HG02852 (cell line): ENCODE data around the gene DENND5A.
"Not testable (repeated sequence)": the region's sequence is repeated elsewhere in the genome, so short reads cannot be mapped to it uniquely, and the experiment has no call there.

Experiments used
- ATAC-seq: cut with Tn5 transposase; IDR thresholded peaks from one replicate; pipeline ENCODE4 v1.9.1; 2021; ENCODE audit warnings: mild to moderate bottlenecking, moderate library complexity; ENCODE audit not compliant: unreplicated experiment

DENND5A gene

GRCh38 chr11:9219115-9219514 is 46.0 kb downstream of the DENND5A start:
- no peak for ATAC-seq

- no peak for ATAC-seq
Measured at GRCh38 chr11:9214765-9215164, 50.4 kb downstream of the DENND5A start.

GRCh38 chr11:9211322-9211721 is 53.8 kb downstream of the DENND5A start:
- ATAC-seq: peak; percentile 27

- ATAC-seq: peak; percentile 39
Measured at GRCh38 chr11:9210922-9211320, 54.2 kb downstream of the DENND5A start.

- ATAC-seq: no peak
Measured at GRCh38 chr11:9210224-9210921, 54.8 kb downstream of the DENND5A start.

- peak; percentile 25 for ATAC-seq
Measured at GRCh38 chr11:9209604-9210003, 55.5 kb downstream of the DENND5A start.

GRCh38 chr11:9208726-9209501 is 56.2 kb downstream of the DENND5A start:
- ATAC-seq: peak; percentile 37

GRCh38 chr11:9207229-9207628 is 57.9 kb downstream of the DENND5A start:
- ATAC-seq: no peak

GRCh38 chr11:9206496-9206895 is 58.7 kb downstream of the DENND5A start:
- ATAC-seq: no peak

GRCh38 chr11:9203691-9204311 is 61.3 kb downstream of the DENND5A start:
- ATAC-seq: no peak

- no peak for ATAC-seq
Measured at GRCh38 chr11:9201372-9202162, 63.6 kb downstream of the DENND5A start.

- ATAC-seq: no peak
Measured at GRCh38 chr11:9200471-9200870, 64.7 kb downstream of the DENND5A start.

GRCh38 chr11:9193316-9193715 is 71.8 kb downstream of the DENND5A start:
- no peak for ATAC-seq

- ATAC-seq: no peak
Measured at GRCh38 chr11:9192561-9192960, 72.6 kb downstream of the DENND5A start.

- not testable (repeated sequence) for ATAC-seq
Measured at GRCh38 chr11:9190326-9191016, 74.7 kb downstream of the DENND5A start.

GRCh38 chr11:9188860-9189259 is 76.3 kb downstream of the DENND5A start:
- ATAC-seq: not testable (repeated sequence)

- no peak for ATAC-seq
Measured at GRCh38 chr11:9187616-9188015, 77.5 kb downstream of the DENND5A start.

- no peak for ATAC-seq
Measured at GRCh38 chr11:9184516-9184915, 80.6 kb downstream of the DENND5A start.

- no peak for ATAC-seq
Measured at GRCh38 chr11:9182180-9182871, 82.8 kb downstream of the DENND5A start.

- ATAC-seq: no peak
Measured at GRCh38 chr11:9180784-9181183, 84.4 kb downstream of the DENND5A start.
